GM12878 (cell line): Measurements from ENCODE around the gene DDC. TPM values are rescaled to one million over a fixed set of nuclear protein-coding genes. Genes with fewer than 3 reads are reported as not detected.

ENCODE experiments used
- ATAC-seq: fragments of 200-7000 bp; cut with Tn5 transposase; 3 replicates; pipeline ENCODE4 v1.9.1; 2020; ENCODE audit warnings: mild to moderate bottlenecking, moderate library complexity
- BruUV-seq: library from RNA; stranded (reverse); fragments of 400-500 nt; replicated peaks from 2 replicates; lab custom pipeline; 2021; lab: Mats Ljungman, UMichigan
- CTCF ChIA-PET: fragments of 300-600 bp; sonication (Branson Sonifier 250); formaldehyde crosslinking; extraction: SDS; loops from one replicate; lab custom pipeline; 2021; ENCODE audit warnings: inconsistent platforms; lab: Yijun Ruan, JAX
- POLR2A ChIA-PET: fragments of 350-600 bp; formaldehyde crosslinking; extraction: SDS; loops from one replicate; lab custom pipeline; 2021; ENCODE audit warnings: inconsistent platforms; lab: Charles Lee
- RAD21 ChIA-PET: fragments of 300-600 bp; sonication (Branson Sonifier 250); formaldehyde crosslinking; loops from one replicate; lab custom pipeline; 2023; ENCODE audit warnings: antibody characterized with exemption; ENCODE audit not compliant: unreplicated experiment; lab: Charles Lee
- SMC1A ChIA-PET: fragments of 300-600 bp; sonication (Branson Sonifier 250); formaldehyde crosslinking; loops from one replicate; lab custom pipeline; 2023; ENCODE audit not compliant: unreplicated experiment, uncharacterized antibody; lab: Charles Lee
- DNase-seq: peaks from one replicate; pipeline ENCODE4 v3.0.0-alpha.2; 2011; ENCODE audit warnings: low read depth, low spot score
- FAIRE-seq: peaks from 3 replicates; lab custom pipeline; 2011; peaks lifted over from hg19 to GRCh38; lab: Jason Lieb, UNC
- H2AFZ ChIP-seq: 2 replicates; pipeline ENCODE4 v1.6.0; 2011; ENCODE audit warnings: low read depth, low read length, control low read depth; ENCODE audit not compliant: control insufficient read depth
- H3K27ac ChIP-seq: 2 replicates; pipeline ENCODE4 v1.5.1; 2011; ENCODE audit warnings: control low read depth; ENCODE audit not compliant: control insufficient read depth, insufficient read depth
- H3K27me3 ChIP-seq, 2 experiments: replicated peaks in 1 of 2; 2 replicates each; pipeline versions ENCODE4 v1.6.0 to v1.6.1; 2011; ENCODE audit warnings: low read length in 1 of 2; ENCODE audit not compliant: control insufficient read depth in 2 of 2, insufficient read depth in 2 of 2
- H3K36me3 ChIP-seq, 2 experiments: 2 replicates each; pipeline ENCODE4 v1.5.1; 2011; ENCODE audit warnings: low read length in 1 of 2; ENCODE audit not compliant: control insufficient read depth in 2 of 2, insufficient read depth in 2 of 2
- H3K4me1 ChIP-seq: 2 replicates; pipeline ENCODE4 v1.6.1; 2011; ENCODE audit warnings: mild to moderate bottlenecking, low read length, moderate library complexity, mixed read lengths; ENCODE audit not compliant: control insufficient read depth, insufficient read depth
- H3K4me2 ChIP-seq: 2 replicates; pipeline ENCODE4 v1.6.0; 2011; ENCODE audit warnings: control low read depth; ENCODE audit not compliant: control insufficient read depth, insufficient read depth
- H3K4me3 ChIP-seq: fragments of 200-600 bp; sonication (generic); 2 replicates; pipeline ENCODE4 v1.5.1; 2016
- H3K79me2 ChIP-seq: 2 replicates; pipeline ENCODE4 v1.6.0; 2011; ENCODE audit warnings: low read length; ENCODE audit not compliant: control insufficient read depth, insufficient read depth
- H3K9ac ChIP-seq: 2 replicates; pipeline ENCODE4 v1.8.0; 2011; ENCODE audit warnings: low read length, control low read depth, mixed read lengths; ENCODE audit not compliant: control insufficient read depth, insufficient read depth
- H3K9me3 ChIP-seq: replicated peaks from 3 replicates; pipeline ENCODE4 v1.5.1; 2011; ENCODE audit warnings: mild to moderate bottlenecking, low read length; ENCODE audit not compliant: control insufficient read depth, insufficient read depth
- H4K20me1 ChIP-seq: 2 replicates; pipeline ENCODE4 v1.6.0; 2011; ENCODE audit not compliant: control insufficient read depth, insufficient read depth
- BHLHE40 ChIP-seq, 2 experiments: fragments of 450-650 bp in 1 of 2; IDR thresholded peaks; 2 replicates each; pipeline ENCODE4 v1.6.1; 2011 to 2017; ENCODE audit warnings: low read depth in 2 of 2, borderline replicate concordance in 1 of 2, improper control_type of control experiment in 1 of 2, low read length in 1 of 2, mild to moderate bottlenecking in 1 of 2
- CBX3 ChIP-seq: fragments of 200-600 bp; sonication (generic); IDR thresholded peaks from 2 replicates; pipeline ENCODE4 v1.6.1; 2016; ENCODE audit warnings: low read depth, borderline replicate concordance
- GATAD2B ChIP-seq: fragments of 450-650 bp; conservative IDR thresholded peaks from 2 replicates; pipeline ENCODE4 v1.6.1; 2017; ENCODE audit warnings: low read depth, mild to moderate bottlenecking, moderate library complexity
- RCOR1 ChIP-seq: conservative IDR thresholded peaks from 2 replicates; pipeline ENCODE4 v1.6.1; 2012; ENCODE audit warnings: low read depth, low read length, improper control_type of control experiment
- WGBS: methylation state at CpG from one replicate; pipeline ENCODE4 v1.1.6; 2016; ENCODE audit warnings: low lambda C conversion rate; ENCODE audit not compliant: insufficient replicate concordance, insufficient coverage; ENCODE audit errors: missing lambda C conversion rate; 5-methylcytosine and 5-hydroxymethylcytosine counted together
- in situ Hi-C: fragments of 300-500 bp; cut with MboI; formaldehyde crosslinking; loops from 9 replicates; pipeline ENCODE4 v1.14.3; 2018; ENCODE audit warnings: mixed read lengths
- intact Hi-C: fragments of 100-400 bp; cut with micrococcal nuclease; formaldehyde crosslinking; loops from one replicate; pipeline ENCODE4 v1.14.2; 2022; ENCODE audit not compliant: unreplicated experiment
- polyA plus RNA-seq, 11 experiments: library from polyadenylated mRNA; depleted of rRNA in 4 of 11; unstranded in 6 of 11; stranded (reverse) in 5 of 11; fragments of >200 nt; fragmentation: Nextera tagmentation in 4 of 11; fragmentation: Illumina TruSeq in 1 of 11; extraction: Ambion mirVana in 4 of 11; extraction: Trizol in 1 of 11; gene quantifications; 1 replicate in 1 of 11; 2 replicates in 10 of 11; pipeline versions ENCODE4 v1.2.1 to v1.2.3, GENCODE V29; 2011 to 2016; ENCODE audit warnings: inconsistent platforms in 2 of 11, missing spikeins in 2 of 11, low read depth in 1 of 11
- total RNA-seq, 4 experiments: library from RNA; depleted of rRNA in 3 of 4; stranded (reverse); fragments of >200 nt in 3 of 4; fragmentation: Illumina TruSeq in 1 of 4; extraction: Trizol in 1 of 4; gene quantifications; 2 replicates each; pipeline versions ENCODE4 v1.2.1 to v1.2.3, GENCODE V29; 2013 to 2021
- TF ChIP-seq, protein P1 (sequence below): IDR thresholded peaks from 2 replicates; pipeline ENCODE4 v1.6.1; 2012; ENCODE audit warnings: low read depth, low read length, improper control_type of control experiment
- TF ChIP-seq, protein P2 (sequence below): fragments of 450-650 bp; IDR thresholded peaks from 2 replicates; pipeline ENCODE4 v1.6.1; 2017; ENCODE audit warnings: borderline replicate concordance
- TF ChIP-seq, protein P3 (sequence below): fragments of 450-650 bp; IDR thresholded peaks from 2 replicates; pipeline ENCODE4 v1.6.1; 2017; ENCODE audit warnings: mild to moderate bottlenecking, low read depth, inconsistent platforms; ENCODE audit not compliant: poor library complexity, severe bottlenecking
- TF ChIP-seq, protein P4 (sequence below): fragments of 450-650 bp; IDR thresholded peaks from 2 replicates; pipeline ENCODE4 v1.6.1; 2016; ENCODE audit warnings: mild to moderate bottlenecking

Gene DDC
- total and polyA plus RNA-seq, 10 of the 15 experiments (the other 5 are each of a cell fraction or from before 2014, with no cell fraction given), result not detected

DNA sequence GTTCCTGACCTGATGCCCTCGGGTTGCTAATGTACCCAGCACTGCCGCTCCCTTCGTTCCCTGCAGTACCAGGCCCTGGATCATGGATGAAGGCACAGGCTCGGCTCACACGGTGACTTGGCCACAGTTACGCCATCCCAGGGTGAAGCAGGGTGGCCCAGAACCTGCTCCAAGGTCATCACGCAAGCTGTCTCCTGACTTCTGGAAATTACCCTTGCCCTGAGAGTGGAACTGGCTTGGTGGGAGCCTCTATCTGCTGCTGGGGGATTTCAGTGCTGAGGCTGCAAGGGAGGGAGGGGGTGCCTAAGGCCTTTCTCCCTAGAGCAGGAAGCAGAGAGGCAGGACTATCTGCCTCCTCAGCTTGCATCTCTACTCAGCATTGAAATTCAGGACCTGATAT lies 151.6 kb downstream of the DDC start:
- Histone ChIP-seq H3K79me2 (no peaks in the 10 kb centered on the region), H2AFZ (no peak overlapping the region), H3K9me3 (no peaks in the 10 kb centered on the region), H3K4me3 (no peak overlapping the region), H3K4me2 (no peak overlapping the region), H3K4me1 (peaks cover 61% of the 10 kb centered on the region), H3K9ac (no peak overlapping the region), H4K20me1 (no peaks in the 10 kb centered on the region), H3K27ac (no peak overlapping the region), H3K36me3 (no peaks in the 10 kb centered on the region), H3K27me3 (no peaks in the 10 kb centered on the region)
- DNase-seq (no peak), FAIRE-seq (no peak), ATAC-seq (no peak)
- BruUV-seq, result no TSS peak
- WGBS, result 97% methylated on average over 7 of the region's 7 CpGs
- CTCF ChIA-PET, result interaction anchor here (0.9 to 1.4 kb wide), 3 partner anchors 15 to 279 kb away, joined by 3 read pairs; no protein-coding TSS in a partner anchor
- in situ Hi-C loops (loop anchor here (10.0 kb wide), 1 partner anchor 209 kb away; no protein-coding TSS in a partner anchor), intact Hi-C loops (no loop called here)
- RAD21 ChIA-PET, result interaction anchor here (0.9 to 1.4 kb wide), 2 partner anchors 8 to 207 kb away, joined by 3 read pairs; no protein-coding TSS in a partner anchor
- POLR2A ChIA-PET, result no interaction called here
- TF ChIP-seq CBX3 (no peak), RCOR1 (no peak), BHLHE40 (IDR thresholded peaks at IDR 0.05; ENCODE audit: borderline replicate concordance in 1 of 2, low read depth in 2 of 2, low read length in 1 of 2) (no peak), GATAD2B (no peak)
- TF ChIP-seq, protein P1, sequence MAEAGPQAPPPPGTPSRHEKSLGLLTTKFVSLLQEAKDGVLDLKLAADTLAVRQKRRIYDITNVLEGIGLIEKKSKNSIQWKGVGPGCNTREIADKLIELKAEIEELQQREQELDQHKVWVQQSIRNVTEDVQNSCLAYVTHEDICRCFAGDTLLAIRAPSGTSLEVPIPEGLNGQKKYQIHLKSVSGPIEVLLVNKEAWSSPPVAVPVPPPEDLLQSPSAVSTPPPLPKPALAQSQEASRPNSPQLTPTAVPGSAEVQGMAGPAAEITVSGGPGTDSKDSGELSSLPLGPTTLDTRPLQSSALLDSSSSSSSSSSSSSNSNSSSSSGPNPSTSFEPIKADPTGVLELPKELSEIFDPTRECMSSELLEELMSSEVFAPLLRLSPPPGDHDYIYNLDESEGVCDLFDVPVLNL, result no peak
- TF ChIP-seq, protein P2, sequence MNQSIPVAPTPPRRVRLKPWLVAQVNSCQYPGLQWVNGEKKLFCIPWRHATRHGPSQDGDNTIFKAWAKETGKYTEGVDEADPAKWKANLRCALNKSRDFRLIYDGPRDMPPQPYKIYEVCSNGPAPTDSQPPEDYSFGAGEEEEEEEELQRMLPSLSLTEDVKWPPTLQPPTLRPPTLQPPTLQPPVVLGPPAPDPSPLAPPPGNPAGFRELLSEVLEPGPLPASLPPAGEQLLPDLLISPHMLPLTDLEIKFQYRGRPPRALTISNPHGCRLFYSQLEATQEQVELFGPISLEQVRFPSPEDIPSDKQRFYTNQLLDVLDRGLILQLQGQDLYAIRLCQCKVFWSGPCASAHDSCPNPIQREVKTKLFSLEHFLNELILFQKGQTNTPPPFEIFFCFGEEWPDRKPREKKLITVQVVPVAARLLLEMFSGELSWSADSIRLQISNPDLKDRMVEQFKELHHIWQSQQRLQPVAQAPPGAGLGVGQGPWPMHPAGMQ, result no peak
- TF ChIP-seq, protein P3, sequence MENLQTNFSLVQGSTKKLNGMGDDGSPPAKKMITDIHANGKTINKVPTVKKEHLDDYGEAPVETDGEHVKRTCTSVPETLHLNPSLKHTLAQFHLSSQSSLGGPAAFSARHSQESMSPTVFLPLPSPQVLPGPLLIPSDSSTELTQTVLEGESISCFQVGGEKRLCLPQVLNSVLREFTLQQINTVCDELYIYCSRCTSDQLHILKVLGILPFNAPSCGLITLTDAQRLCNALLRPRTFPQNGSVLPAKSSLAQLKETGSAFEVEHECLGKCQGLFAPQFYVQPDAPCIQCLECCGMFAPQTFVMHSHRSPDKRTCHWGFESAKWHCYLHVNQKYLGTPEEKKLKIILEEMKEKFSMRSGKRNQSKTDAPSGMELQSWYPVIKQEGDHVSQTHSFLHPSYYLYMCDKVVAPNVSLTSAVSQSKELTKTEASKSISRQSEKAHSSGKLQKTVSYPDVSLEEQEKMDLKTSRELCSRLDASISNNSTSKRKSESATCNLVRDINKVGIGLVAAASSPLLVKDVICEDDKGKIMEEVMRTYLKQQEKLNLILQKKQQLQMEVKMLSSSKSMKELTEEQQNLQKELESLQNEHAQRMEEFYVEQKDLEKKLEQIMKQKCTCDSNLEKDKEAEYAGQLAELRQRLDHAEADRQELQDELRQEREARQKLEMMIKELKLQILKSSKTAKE, result no peak
- TF ChIP-seq, protein P4, sequence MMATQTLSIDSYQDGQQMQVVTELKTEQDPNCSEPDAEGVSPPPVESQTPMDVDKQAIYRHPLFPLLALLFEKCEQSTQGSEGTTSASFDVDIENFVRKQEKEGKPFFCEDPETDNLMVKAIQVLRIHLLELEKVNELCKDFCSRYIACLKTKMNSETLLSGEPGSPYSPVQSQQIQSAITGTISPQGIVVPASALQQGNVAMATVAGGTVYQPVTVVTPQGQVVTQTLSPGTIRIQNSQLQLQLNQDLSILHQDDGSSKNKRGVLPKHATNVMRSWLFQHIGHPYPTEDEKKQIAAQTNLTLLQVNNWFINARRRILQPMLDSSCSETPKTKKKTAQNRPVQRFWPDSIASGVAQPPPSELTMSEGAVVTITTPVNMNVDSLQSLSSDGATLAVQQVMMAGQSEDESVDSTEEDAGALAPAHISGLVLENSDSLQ, result no peak
- SMC1A ChIA-PET, result interaction anchor here (0.8 to 2.3 kb wide), 3 partner anchors 45 to 321 kb away, joined by 3 to 8 read pairs (median 3); no protein-coding TSS in a partner anchor
